ENCODE data around the gene MAP4K2.
"Not testable (repeated sequence)": the region's sequence is repeated elsewhere in the genome, so short reads cannot be mapped to it uniquely, and the experiment has no call there.

Gene MAP4K2

GRCh38 chr11:64838600-64839334 is 35.8 kb upstream of the MAP4K2 start:
- no peak for DNase-seq

DNA sequence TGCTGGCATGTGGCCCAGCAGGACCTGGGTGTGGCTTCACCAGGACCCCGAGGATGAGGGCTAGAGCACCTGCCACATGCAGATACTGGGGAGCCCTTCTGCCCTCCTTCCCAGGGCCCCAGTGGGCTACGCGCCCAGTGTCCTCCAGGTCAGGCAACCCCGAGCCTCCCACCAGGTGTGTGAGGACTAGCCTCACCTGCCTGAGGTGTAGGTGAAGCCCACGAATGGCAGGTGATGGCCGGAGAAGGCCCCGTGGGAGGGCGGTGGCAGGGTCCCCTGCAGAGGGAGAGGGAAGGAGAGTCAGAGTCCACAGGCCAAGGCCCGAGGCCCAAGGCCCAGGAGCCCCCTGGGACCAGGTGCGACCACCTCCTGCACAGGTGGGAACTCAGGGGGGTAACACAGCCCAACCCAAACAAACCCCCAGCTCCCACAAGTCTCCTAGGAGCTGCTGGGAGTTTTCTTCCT is 34.9 kb upstream of the MAP4K2 start:
- DNase-seq = no peak

DNA sequence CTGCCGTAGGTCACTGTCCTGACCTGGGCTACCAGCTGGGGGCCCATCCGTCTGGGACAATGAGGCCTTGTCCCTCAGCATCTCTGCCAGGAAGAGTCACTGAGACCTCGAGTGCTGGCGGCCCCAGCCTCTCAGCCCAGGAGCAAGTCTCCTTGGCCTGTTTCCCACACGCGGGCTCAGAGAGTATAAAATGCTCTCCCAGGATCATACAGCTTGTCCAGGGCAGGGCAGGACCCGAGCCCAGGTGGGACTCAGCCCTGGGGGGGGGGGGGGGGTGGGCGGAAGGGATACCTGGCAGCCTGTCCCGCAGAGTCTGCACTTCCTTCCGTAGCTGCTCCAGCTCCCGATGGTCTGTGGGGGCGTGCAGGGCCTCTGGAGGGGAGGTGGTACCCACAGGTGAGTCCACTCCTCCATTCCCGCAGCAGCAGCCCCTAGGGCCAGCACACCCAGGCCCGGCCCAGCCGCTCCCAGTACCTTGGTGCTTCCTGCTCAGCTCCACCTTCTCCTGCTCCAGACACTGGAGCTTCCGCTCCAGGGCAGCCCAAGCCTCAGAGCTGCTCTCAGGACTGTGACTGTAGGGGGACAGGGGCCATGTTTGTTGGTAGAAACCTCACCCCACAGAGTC is 33.5 kb upstream of the MAP4K2 start:
- no peak for DNase-seq

GRCh38 chr11:64835616-64836447 is 32.8 kb upstream of the MAP4K2 start:
- DNase-seq = no peak

- DNase-seq = peak; percentile 70 to 73
Observed at GRCh38 chr11:64834723-64835615, 32.0 kb upstream of the MAP4K2 start.

DNA sequence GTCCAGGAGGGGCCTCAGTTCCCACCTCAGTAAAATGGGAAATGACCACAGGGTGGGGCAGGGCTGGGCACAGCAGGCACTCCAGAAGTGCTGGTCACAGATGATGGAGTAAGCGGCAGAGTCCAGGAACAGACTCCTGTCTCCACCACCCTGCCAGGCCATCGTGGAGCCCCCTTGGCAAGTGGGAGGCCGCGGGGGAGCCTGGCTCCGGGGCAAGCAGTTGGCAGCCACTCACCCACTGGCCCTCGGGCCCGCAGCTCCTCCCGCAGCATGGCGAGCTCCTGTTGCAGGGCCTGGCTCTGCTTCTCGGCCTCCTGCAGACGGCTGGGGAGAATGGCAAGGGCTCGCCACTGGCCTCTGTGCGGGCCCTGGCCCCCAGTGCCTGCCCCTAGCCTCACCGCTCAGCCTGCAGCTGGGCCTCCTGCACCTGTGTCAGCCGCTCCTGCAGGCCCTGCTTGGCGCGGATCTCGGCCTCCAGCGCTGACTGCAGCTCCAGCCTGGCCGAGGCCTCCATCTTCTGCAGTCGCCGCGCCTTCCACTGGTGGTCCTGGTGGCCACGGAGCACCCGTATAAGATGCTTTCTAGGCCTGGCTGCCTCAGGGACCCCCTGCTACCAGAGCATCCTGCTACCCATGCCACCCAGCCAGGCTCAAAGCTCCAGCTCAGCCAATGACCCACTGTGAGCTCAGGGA is 31.2 kb upstream of the MAP4K2 start:
- DNase-seq = no peak

- no peak for DNase-seq
Observed at GRCh38 chr11:64833509-64833908, 30.5 kb upstream of the MAP4K2 start.

DNA sequence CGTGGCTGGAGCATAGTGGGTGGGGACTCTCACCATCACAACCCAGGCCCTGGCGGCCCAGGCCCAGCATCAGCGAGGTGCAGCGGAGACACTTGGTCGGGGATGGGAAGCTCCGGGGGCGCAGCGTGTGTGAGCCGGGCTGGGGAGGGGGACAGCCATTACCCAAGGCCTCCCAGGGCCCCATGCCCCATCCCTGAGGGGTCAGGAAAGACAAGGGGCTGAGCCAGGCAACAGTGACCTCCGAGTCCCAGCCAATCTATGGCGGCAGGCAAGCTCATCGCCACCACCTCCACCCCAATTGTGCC is 30.1 kb upstream of the MAP4K2 start:
- DNase-seq = no peak

DNA sequence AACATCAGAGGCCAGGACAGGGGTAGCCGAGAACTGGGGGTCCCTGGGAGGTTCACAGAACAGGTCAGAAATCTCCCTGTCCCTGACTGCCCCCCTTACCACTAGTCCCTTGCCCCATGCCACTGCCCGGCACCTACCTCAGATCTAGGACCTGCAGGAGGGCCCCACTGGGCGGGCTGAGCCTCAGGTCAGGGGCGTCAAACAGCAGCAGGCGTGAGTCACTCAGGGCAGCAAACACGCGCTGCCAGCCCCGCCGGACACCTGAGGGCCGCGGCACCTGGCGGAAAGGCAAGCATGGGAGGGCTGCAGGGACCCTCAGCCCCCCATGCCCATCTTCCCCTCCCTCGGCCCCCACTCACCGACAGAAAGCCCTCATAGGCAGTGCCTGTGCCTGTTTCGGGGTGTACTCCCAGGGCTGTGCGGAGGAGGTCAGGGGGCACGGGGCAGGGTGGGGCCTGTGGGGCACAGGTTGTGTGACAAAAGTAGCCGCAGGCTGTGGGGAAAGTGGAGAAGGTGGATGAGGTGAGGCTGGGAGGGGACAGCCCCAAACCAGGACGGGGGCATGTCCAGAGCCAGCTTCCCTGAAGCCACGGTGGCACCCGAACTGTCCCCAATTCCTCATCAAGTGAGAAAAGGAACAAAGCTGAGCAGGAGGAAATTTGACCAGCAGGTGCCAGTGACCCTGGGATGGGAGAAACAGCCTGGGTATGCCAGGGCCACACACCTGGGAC is 29.6 kb upstream of the MAP4K2 start:
- no peak for DNase-seq

DNA sequence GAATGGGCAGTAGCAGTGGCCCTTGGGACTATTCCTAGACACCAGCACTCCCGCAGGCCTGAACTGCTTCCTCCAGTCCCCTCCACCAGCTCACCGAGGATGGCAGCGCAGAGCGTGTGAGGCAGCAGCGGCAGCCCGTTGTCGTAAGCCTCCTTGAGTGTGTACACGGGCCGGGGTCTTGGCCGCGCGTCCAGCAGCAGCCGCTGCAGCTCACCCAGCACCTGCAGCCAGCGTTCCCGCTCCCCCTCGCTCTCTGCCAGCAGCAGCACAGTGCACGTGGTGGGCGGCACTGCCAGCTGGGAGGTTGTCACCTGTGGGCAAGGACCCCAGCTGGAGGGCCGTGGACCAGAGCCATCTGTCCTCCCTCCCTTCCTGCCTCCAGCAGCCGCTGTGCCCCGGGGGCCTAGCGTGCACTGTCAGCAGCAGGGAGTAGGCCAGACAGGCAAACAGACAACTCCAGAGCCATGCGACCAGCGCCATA is 28.4 kb upstream of the MAP4K2 start:
- peak; percentile 70 to 74 for DNase-seq

- peak; percentile 81 to 88 for DNase-seq
Observed at GRCh38 chr11:64829536-64830251, 26.7 kb upstream of the MAP4K2 start.

DNA sequence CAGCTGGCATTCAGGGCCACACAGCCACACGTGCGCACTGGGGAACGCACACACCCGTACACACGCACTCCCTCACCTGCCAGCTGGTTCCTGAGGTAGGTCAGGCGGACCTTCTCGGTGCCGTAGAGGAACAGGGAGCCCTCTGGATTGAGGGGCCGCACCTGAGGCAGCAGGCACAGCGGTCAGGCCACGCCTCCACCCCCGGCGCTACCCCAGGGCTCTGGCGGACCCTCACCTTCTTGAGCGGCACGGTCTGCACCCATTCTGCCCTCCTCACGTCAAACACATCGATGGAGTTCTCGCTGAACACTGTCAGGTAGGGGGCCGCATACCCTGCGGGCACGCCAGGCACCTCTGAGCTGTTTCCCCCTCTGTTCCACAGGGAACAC is 24.4 kb upstream of the MAP4K2 start:
- DNase-seq = no peak

DNA sequence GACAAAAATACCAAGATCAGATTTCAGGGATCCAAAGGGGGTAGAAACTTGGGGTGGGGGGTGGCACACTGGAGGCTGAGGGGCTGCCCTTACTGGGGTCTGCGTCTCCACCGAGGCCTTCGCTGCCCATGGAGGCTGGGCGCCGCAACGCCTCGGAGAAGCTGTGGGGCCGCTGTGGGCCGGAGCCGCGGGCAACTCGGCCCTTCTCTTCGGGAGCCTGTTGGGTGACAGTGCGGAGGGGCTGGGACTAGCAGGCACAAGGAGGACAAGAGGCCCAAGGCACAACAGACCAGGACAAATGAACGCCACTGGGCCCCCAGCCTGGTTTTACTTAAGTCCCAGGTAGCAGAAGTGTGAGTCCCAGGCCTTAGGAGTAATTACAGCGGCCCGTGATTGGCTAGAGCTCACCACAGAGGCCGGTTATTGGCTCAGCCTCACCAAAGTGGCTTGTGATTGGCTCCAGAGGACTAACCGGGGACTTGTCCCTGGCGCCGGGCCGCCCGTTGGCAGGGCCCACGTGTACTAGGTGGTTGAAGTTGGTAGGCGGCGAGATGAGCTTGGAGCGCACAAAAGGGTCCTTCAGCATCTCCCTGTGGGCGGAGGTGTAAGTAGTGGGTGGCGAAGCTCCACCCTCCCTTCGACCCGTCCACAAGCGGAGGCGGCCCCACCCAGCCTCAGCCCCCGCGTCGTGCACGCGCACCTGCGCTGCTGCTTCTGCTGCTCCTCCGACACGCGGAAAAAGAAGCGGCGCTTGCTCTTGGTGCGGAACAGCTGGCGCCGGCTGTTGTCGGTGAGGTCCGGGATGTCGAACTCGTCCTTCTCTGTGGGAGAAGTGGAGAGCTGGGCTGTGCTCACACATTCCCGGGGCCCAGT is 23.8 kb upstream of the MAP4K2 start:
- no peak for DNase-seq

DNA sequence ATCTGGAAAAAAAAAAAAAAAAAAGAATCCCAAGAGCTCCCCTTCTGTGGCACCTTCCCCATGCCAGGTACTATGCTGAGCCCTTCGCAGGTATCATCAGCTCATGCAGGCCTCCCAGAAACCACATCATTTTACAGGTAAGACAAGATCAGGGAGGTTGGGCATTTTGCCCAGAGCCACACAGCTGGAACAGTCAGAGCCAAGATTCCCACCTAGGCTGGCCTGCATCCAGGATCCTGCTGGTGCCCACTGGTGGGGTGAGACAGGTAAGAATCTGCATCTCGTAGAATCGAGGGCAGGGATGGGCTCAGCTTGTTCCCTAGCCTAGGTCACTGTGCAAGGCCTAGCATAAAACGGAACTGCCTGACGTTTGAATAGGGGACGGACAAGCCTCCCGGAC is 23.0 kb upstream of the MAP4K2 start:
- DNase-seq = no peak

DNA sequence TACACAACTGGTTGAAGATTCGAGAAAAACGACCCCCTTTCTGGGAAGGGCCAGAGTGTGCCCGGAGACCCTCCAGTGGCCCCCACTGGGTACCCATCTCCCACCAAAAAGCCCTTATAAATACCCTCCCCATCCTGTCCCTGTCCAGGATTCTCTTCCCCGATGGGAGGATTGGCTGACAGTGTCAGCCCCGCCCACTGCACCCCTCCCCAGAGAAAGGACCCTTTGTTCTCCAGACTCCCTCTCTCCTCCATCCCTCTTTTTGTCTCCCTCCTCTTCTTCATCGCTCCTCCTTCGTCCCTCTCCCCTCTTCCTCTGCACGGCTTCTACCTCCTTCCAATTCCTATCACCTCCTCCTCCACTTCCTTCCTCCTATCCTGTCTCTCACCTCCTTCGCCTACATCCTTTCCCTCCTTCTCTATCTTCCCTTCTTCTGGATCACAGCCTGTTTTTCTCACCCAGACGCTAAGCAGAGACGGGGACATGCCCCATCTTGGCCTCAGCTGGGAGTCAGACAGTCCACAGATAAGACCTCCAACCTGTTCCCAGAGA is 20.6 kb upstream of the MAP4K2 start:
- DNase-seq = no peak

DNA sequence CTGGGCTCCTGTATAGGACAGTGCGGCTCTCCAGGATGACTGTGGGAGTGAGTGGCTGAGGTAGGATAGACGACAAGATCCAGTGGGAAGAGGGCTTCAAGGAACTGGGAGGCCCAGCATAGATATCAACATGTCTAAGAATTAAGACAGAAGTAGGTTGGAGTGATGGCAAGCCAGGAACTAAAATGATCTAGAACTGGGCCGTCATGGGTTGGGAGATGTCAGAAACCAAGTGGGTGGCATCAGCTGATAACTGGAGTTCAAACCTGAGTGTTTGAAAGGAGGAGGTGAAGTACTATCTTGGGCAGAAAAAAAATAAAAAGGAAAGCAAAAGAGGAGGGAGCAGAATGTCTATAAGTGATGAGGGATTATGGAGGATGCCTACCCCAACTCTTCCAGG is 14.5 kb upstream of the MAP4K2 start:
- no peak for DNase-seq

- DNase-seq = not testable (repeated sequence)
Observed at GRCh38 chr11:64815433-64815832, 12.4 kb upstream of the MAP4K2 start.

DNA sequence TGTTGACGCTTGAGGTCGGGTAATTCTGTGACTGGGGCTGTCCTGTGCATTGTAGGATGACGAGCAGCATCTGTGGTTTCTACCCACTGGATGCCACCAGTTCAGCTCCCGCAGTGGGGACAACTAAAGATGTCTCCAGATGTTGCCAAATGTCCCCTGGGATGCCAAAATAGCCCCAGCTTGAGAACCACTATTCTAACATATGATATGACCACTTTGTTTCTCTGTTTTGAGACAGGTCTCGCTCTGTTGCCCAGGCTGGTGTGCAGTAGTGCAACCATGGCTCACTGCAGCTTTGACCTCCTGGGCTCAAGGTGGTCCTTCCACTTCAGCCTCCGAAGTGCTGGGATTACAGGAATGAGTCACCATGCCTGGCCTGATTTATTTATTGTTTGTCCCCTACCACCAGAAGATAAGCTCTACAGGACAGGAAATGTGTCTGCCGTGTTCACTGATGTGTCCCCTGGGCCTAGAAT is 11.7 kb upstream of the MAP4K2 start:
- DNase-seq = no peak

DNA sequence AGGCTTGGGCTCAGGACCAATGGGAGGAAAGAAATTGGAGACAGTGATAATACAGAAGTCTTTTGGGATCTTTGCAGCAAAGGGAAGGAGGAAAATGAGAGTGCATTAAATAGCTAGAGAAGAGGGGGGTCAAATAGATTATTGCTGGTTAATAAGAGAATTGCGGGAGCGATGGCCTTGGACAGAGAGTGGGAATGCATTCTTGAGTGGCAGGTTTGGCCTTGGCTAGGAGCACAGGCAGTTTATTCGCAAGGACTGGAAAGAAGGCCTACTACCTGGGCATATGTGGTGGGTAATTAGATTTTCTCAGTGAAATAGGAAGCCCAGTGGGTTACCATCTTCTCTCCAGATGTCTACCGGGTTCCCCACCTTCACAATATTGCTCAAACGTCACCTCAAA is 10.8 kb upstream of the MAP4K2 start:
- DNase-seq = no peak
